KOPT-K1 (cell line): ENCODE data around the gene PTPRF.
"Not testable (repeated sequence)": the region's sequence is repeated elsewhere in the genome, so short reads cannot be mapped to it uniquely, and the experiment has no call there.

Experiments used
- H3K27ac ChIP-seq: fragments of 200-600 bp; sonication (generic); 2 replicates; pipeline ENCODE4 v1.5.1; 2016; ENCODE audit warnings: antibody characterized with exemption, mild to moderate bottlenecking, low read depth, low read length; ENCODE audit not compliant: poor library complexity, severe bottlenecking
- H3K36me3 ChIP-seq: fragments of 200-600 bp; sonication (generic); 2 replicates; pipeline ENCODE4 v1.5.1; 2017; ENCODE audit warnings: antibody characterized with exemption, mild to moderate bottlenecking, low read length, moderate library complexity; ENCODE audit not compliant: insufficient read depth
- H3K9me3 ChIP-seq: fragments of 200-600 bp; sonication (generic); 2 replicates; pipeline ENCODE4 v1.5.1; 2017; ENCODE audit warnings: antibody characterized with exemption, low read length, mild to moderate bottlenecking; ENCODE audit not compliant: insufficient read depth, poor library complexity, severe bottlenecking

PTPRF gene

GRCh38 chr1:43638381-43638780, 107.7 kb downstream of the PTPRF start:
- H3K27ac ChIP-seq, H3K36me3 ChIP-seq, H3K9me3 ChIP-seq: not testable (repeated sequence)

- Histone ChIP-seq H3K27ac (no peak overlapping the region), H3K36me3 (no peaks in the 10 kb centered on the region), H3K9me3 (no peaks in the 10 kb centered on the region)
Observed at GRCh38 chr1:43639976-43640794, 109.5 kb downstream of the PTPRF start.

GRCh38 chr1:43644558-43644957, 113.9 kb downstream of the PTPRF start:
- Histone ChIP-seq H3K9me3 (no peaks in the 10 kb centered on the region), H3K36me3 (no peaks in the 10 kb centered on the region), H3K27ac (no peak overlapping the region)

- Histone ChIP-seq H3K27ac (no peak overlapping the region), H3K36me3 (no peaks in the 10 kb centered on the region), H3K9me3 (no peaks in the 10 kb centered on the region)
Observed at GRCh38 chr1:43645461-43645860, 114.8 kb downstream of the PTPRF start.

GRCh38 chr1:43647331-43647730, 116.6 kb downstream of the PTPRF start:
- H3K36me3 ChIP-seq, H3K9me3 ChIP-seq, H3K27ac ChIP-seq: not testable (repeated sequence)

- Histone ChIP-seq H3K36me3 (peaks cover 4% of the 10 kb centered on the region), H3K27ac (no peak overlapping the region), H3K9me3 (no peaks in the 10 kb centered on the region)
Observed at GRCh38 chr1:43648221-43648847, 117.7 kb downstream of the PTPRF start.

- peaks cover 10% of the 10 kb centered on the region for H3K36me3 ChIP-seq
- H3K27ac ChIP-seq: peak overlapping the region; percentile 76
- H3K9me3 ChIP-seq: no peaks in the 10 kb centered on the region
Observed at GRCh38 chr1:43648876-43649477, 118.3 kb downstream of the PTPRF start.

GRCh38 chr1:43650310-43651085, 119.8 kb downstream of the PTPRF start:
- Histone ChIP-seq H3K36me3 (peaks cover 25% of the 10 kb centered on the region), H3K9me3 (no peaks in the 10 kb centered on the region), H3K27ac (peak overlapping the region; percentile 76)

- peaks cover 32% of the 10 kb centered on the region for H3K36me3 ChIP-seq
- no peaks in the 10 kb centered on the region for H3K9me3 ChIP-seq
- peak overlapping the region; percentile 76 for H3K27ac ChIP-seq
Observed at GRCh38 chr1:43651188-43651587, 120.5 kb downstream of the PTPRF start.

- Histone ChIP-seq H3K9me3 (no peaks in the 10 kb centered on the region), H3K27ac (no peak overlapping the region), H3K36me3 (peaks cover 39% of the 10 kb centered on the region)
Observed at GRCh38 chr1:43651902-43652301, 121.2 kb downstream of the PTPRF start.

- Histone ChIP-seq H3K9me3 (no peaks in the 10 kb centered on the region), H3K36me3 (peaks cover 53% of the 10 kb centered on the region), H3K27ac (no peak overlapping the region)
Observed at GRCh38 chr1:43653339-43653738, 122.7 kb downstream of the PTPRF start.

- Histone ChIP-seq H3K36me3 (peaks cover 58% of the 10 kb centered on the region), H3K9me3 (no peaks in the 10 kb centered on the region), H3K27ac (no peak overlapping the region)
Observed at GRCh38 chr1:43653893-43654292, 123.2 kb downstream of the PTPRF start.

GRCh38 chr1:43655953-43656352, 125.3 kb downstream of the PTPRF start:
- Histone ChIP-seq H3K27ac (no peak overlapping the region), H3K9me3 (no peaks in the 10 kb centered on the region), H3K36me3 (peaks cover 79% of the 10 kb centered on the region)

GRCh38 chr1:43659212-43660166, 128.8 kb downstream of the PTPRF start:
- H3K27ac ChIP-seq: no peak overlapping the region
- peaks cover 99% of the 10 kb centered on the region for H3K36me3 ChIP-seq
- no peaks in the 10 kb centered on the region for H3K9me3 ChIP-seq
